ENCODE data around the gene OR4C46.
"Not testable (repeated sequence)": the region's sequence is repeated elsewhere in the genome, so short reads cannot be mapped to it uniquely, and the experiment has no call there.

Gene OR4C46

GRCh38 chr11:54603898-54604297, at the start of gene OR4C46:
Gene OR4C46, minus strand, starts transcription at chr11:54603998. Its CDS starts 0 bp downstream, at chr11:54603998.
- DNase-seq = no peak

- not testable (repeated sequence) for DNase-seq
Measured at GRCh38 chr11:54645606-54646005, 41.8 kb upstream of the OR4C46 start.

GRCh38 chr11:54561439-54561838, 42.4 kb downstream of the OR4C46 start:
- not testable (repeated sequence) for DNase-seq

- no peak for DNase-seq
Measured at GRCh38 chr11:54558919-54559318, 44.9 kb downstream of the OR4C46 start.

- DNase-seq = no peak
Measured at GRCh38 chr11:54558407-54558806, 45.4 kb downstream of the OR4C46 start.

Data from SW 1271 (cell line).